GM06990 (cell line): Measurements from ENCODE around the gene NBEA.
A peak's percentile ranks its signal among the peaks of the same experiment; 100 is the strongest.

Experiments
- DNase-seq: peaks from one replicate; pipeline ENCODE4 v3.0.0-alpha.2; 2011; ENCODE audit not compliant: insufficient read length; ENCODE audit errors: extremely low read depth
- H3K27me3 ChIP-seq: replicated peaks from 2 replicates; pipeline ENCODE4 v1.6.0; 2011; ENCODE audit warnings: low read length; ENCODE audit not compliant: control insufficient read depth, insufficient read depth
- H3K36me3 ChIP-seq: 2 replicates; pipeline ENCODE4 v1.5.1; 2011; ENCODE audit warnings: low read length; ENCODE audit not compliant: control insufficient read depth, insufficient read depth
- H3K4me3 ChIP-seq: replicated peaks from 2 replicates; pipeline ENCODE4 v1.5.1; 2011; ENCODE audit warnings: low read depth, mild to moderate bottlenecking, control low read depth, low read length
- TF ChIP-seq, protein P1 (sequence below): IDR thresholded peaks from 2 replicates; pipeline ENCODE4 v1.5.1; 2011; ENCODE audit warnings: low read length, control low read depth, mild to moderate bottlenecking, inconsistent platforms; ENCODE audit not compliant: insufficient read depth, poor library complexity, severe bottlenecking

Gene NBEA

DNA sequence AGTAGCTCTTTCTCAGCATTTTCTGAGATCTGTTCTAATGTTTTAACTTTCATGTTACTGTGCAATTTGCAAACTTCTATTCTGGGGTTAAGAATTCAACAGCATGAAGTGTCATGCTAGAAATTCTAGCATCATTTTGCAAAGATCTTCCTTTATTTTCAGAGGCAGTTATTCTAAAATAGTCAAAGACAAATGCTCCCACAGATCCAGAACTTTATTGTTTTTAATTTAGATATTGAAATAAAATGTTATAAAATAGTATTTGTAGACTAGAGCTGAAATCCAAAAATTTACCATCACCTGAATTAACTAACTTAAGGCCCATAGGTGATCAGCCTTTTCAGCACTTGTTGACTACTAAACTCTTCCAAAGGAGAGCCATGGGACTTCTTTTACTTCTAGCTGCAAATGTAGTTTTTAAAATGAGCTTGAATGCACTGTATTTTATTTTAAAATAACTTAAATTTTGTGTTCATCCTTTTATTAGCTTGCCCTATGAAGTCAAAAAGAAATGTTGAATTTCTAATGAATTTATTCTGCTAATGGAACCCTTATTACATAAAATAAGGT lies 531.2 kb downstream of the NBEA start:
- Histone ChIP-seq H3K27me3 (no peaks in the 10 kb centered on the region; the same call in 1 of the 2 replicates), H3K36me3 (no peaks in the 10 kb centered on the region), H3K4me3 (no peak overlapping the region)
- no peak for DNase-seq
- TF ChIP-seq, protein P1, sequence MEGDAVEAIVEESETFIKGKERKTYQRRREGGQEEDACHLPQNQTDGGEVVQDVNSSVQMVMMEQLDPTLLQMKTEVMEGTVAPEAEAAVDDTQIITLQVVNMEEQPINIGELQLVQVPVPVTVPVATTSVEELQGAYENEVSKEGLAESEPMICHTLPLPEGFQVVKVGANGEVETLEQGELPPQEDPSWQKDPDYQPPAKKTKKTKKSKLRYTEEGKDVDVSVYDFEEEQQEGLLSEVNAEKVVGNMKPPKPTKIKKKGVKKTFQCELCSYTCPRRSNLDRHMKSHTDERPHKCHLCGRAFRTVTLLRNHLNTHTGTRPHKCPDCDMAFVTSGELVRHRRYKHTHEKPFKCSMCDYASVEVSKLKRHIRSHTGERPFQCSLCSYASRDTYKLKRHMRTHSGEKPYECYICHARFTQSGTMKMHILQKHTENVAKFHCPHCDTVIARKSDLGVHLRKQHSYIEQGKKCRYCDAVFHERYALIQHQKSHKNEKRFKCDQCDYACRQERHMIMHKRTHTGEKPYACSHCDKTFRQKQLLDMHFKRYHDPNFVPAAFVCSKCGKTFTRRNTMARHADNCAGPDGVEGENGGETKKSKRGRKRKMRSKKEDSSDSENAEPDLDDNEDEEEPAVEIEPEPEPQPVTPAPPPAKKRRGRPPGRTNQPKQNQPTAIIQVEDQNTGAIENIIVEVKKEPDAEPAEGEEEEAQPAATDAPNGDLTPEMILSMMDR = no peak

DNA sequence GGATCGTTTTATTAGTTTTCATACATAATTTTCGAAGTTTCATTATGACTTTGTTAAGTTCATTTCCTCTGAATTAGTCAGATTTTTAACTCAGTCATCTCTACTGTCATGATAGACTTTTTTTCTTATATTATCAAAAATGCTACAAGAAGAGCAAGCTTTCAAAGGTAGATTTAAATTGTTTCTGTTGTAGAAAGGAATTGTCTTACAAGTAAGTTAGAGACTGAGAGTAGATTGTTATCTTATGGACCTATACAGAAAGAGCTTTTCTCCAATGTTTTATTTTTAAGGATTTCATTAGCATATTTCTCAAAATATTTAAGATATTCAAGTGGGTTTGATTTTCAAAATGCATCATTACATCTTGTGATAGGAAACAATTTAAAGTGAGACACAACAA lies 531.7 kb downstream of the NBEA start:
- no peaks in the 10 kb centered on the region for H3K36me3 ChIP-seq
- H3K27me3 ChIP-seq = no peaks in the 10 kb centered on the region; the same call in 1 of the 2 replicates
- TF ChIP-seq, protein P1 = no peak

DNA sequence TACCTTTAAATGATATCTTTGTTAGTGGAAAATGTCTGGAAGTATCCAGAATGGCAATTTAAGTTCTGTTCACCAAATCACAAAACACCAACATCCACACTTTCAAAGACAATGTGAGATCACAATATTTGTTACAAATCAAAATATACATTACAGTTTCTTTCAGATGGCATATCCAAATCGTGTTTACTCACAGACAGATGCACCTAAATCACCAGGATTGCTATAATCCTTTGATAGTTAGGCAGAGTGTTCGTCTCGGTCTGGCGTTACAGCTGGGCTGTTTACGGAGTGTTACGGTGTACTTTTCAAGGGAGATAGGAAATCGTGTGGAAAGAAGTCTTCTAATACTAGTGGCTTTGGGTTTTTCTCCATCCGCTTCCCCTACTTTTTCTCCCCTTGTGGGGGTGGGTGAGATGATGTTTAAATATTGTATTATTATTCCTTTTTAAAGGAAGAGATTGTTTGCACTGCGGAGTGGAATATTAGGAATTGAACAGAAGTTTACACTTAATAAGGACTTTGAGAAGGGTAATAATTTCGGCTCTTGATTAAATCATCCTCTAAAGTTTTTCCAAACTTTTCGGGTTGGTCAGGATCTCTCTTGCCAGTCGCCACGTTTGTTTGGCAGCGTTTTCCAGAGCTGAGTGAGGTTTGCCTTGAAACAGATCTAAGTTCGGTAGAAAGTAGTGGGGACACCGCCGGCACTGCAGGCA lies 532.6 kb downstream of the NBEA start:
- Histone ChIP-seq H3K27me3 (no peaks in the 10 kb centered on the region; the same call in 1 of the 2 replicates), H3K4me3 (peak overlapping the region; percentile 64), H3K36me3 (no peaks in the 10 kb centered on the region)
- TF ChIP-seq, protein P1 = no peak
- DNase-seq = no peak

More for the DNA sequence above, 531.7 kb downstream of the NBEA start:
- no peak for DNase-seq
- no peak overlapping the region for H3K4me3 ChIP-seq

DNA sequence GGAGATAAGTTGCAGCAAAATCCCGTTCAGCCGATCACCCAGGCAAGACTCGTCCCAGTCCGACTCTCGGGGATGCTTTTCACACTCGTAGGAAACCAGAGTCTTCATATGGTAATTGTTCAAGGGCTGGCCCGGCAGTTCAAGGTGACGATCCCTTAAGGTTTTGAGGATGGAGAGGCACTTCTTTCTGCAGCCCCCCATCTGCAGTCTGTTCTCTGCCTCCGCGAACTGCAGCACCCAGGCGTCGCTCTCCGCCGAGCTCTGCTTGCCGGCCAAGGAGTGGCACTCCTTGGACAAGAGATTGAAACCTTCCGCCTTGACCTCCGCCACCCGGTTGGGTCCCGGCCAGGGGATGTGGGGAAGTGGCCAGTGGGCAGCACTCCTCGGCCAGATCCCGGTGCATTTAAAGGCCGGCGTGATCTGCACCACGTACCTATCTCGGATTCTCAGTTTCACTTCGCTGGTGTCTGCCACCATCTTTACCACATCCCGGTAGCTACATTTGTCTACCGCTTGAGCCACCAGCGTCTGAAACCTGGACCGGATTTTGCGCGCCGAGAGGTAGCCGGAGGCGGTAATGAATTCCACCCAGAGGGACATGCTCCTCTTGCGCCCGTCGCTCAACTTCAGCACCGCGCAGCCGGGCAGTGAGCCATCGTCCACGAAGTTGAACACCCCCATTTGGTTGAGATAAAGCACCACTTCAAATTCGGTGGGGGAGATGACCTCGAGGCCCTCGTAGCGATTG lies 533.3 kb downstream of the NBEA start:
- H3K36me3 ChIP-seq = no peaks in the 10 kb centered on the region
- no peak for DNase-seq
- H3K27me3 ChIP-seq = no peaks in the 10 kb centered on the region; the same call in 1 of the 2 replicates
- peak overlapping the region; percentile 64 for H3K4me3 ChIP-seq
- TF ChIP-seq, protein P1 = no peak

DNA sequence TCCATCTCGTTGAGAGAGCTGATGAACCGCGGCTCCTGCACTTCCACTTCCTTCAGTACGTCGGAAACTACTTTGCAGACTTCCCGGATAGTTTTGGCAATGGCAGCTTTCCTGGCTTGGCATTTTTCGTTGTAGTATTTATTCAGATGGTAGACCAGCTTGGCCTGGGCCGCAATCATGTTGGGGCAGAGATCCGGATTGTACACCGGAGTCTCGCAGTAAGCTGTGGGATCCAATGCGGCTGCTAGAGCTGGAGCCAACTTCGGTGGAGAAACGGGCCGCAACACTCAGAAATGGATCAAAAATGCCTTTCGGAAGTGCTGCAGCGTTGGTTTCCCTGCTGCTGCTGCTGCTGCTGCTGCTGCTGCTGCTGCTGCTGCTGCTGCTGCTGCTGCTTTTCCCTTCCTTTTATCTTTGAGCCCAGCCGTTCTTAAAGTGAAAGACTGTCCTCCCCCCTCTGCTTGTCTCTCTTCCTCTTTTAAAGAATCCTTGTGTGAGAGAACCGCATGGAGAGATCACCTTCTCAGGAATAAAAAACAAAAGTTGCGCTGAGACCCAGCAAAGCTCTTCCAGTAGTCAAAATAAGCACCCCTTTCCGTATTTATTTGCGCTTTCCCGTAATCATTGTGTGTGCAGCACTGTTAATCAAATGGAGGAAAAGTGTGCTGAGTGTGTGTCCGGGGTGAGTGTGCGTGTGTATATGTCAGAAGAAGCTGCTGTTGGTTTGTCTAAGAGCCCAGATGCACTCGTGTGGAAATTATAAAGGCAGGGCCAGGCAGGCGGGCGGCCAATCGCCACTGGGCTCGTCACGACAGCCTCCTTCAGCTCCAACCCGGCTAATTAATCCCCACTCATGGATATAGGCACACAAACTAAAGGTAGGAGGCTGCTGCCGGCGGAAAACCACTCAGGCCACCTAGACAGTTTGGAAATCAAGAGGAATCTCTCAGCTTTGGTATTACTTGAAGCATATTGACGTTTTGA lies 534.2 kb downstream of the NBEA start, which contains the start of gene MAB21L1:
Gene MAB21L1 (minus strand): TSS at position 730 of the 984 bp plus-strand sequence. CDS start 551 bp downstream, at position 179.
- TF ChIP-seq, protein P1 = no peak
- peak within 1 kb of the TSS; percentile 64 for H3K4me3 ChIP-seq
- H3K27me3 ChIP-seq = no peaks in the 10 kb centered on the region; the same call in 1 of the 2 replicates
- no peaks in the 10 kb centered on the region for H3K36me3 ChIP-seq
- DNase-seq = no peak
